ENCODE data around the gene INS. TPM values are rescaled to one million over a fixed set of nuclear protein-coding genes. Genes with fewer than 3 reads are reported as not detected.

Gene INS
- total RNA-seq, 2 donors from 2014 or later: not detected

MicroRNA genes within 50 kb of the gene (microRNA counts, 767-probe panel; counts per million panel counts)
- microRNA hsa-miR-483-3p (431 to 2,112 counts per million in 2 donors), microRNA hsa-miR-483-5p (0 to 431 counts per million in 2 donors)

Small RNAs within 50 kb of the gene (microRNA-seq; reads per million reads assigned to microRNA genes)
- gene MIR4686 (not detected), gene MIR483 (9.2 reads per million, percentile 50 among the genes with 10 or more reads in this experiment)

Small RNAs within 50 kb of the gene (small RNA-seq; reads per million reads assigned to genes)
- gene MIR4686: 0 reads per million in 2 donors
- 0.10 to 0.47 reads per million in 2 donors for gene MIR483

Other genes starting within 250 kb of the INS start
- 1 to 10 TPM; 4.5 to 8.4 TPM for gene TNNT3, start 241.5 kb downstream of the INS start, total RNA-seq
- 100 to 1,000 TPM; 155 to 162 TPM for gene MRPL23, start 213.9 kb downstream of the INS start, total RNA-seq
- 100 to 1,000 TPM; 126 to 163 TPM for gene H19, start 163.4 kb downstream of the INS start, total RNA-seq
- 10 to 100 TPM in 1 of 2 donors, 1 to 10 TPM in 1; 4.1 to 80.7 TPM for gene IGF2, start 21.8 kb downstream of the INS start, total RNA-seq
- 1 to 10 TPM in 1 of 2 donors, not detected in 1; 2.4 TPM for gene TH, start 10.6 kb upstream of the INS start, total RNA-seq
- gene ASCL2, start 109.4 kb upstream of the INS start, total RNA-seq: 1 to 10 TPM; 3.9 to 7.9 TPM
- gene C11orf21, start 140.7 kb upstream of the INS start, total RNA-seq: under 1 TPM in 1 of 2 donors, not detected in 1; 0.85 TPM
- gene TSPAN32, start 140.8 kb upstream of the INS start, total RNA-seq: not detected
- gene CD81, start 216.1 kb upstream of the INS start, total RNA-seq: 100 to 1,000 TPM; 472 to 927 TPM
- gene TSSC4, start 239.5 kb upstream of the INS start, total RNA-seq: 10 to 100 TPM; 40.4 to 71.1 TPM

Measured in prostate gland (tissue), 2 donors.